GM19397 (cell line): ENCODE data around the gene KIF13A.
"Not testable (repeated sequence)": the region's sequence is repeated elsewhere in the genome, so short reads cannot be mapped to it uniquely, and the experiment has no call there.

Experiments used
- ATAC-seq: cut with Tn5 transposase; IDR thresholded peaks from one replicate; pipeline ENCODE4 v1.9.1; 2021; ENCODE audit warnings: mild to moderate bottlenecking, moderate library complexity; ENCODE audit not compliant: unreplicated experiment

Gene KIF13A

GRCh38 chr6:17904491-17905120 is 82.8 kb downstream of the KIF13A start:
- ATAC-seq: no peak

GRCh38 chr6:17902974-17903373 is 84.5 kb downstream of the KIF13A start:
- ATAC-seq: no peak

GRCh38 chr6:17901493-17901892 is 85.9 kb downstream of the KIF13A start:
- ATAC-seq: no peak

GRCh38 chr6:17900011-17900410 is 87.4 kb downstream of the KIF13A start:
- no peak for ATAC-seq

- no peak for ATAC-seq
These were observed 87.9 kb downstream of the KIF13A start for GRCh38 chr6:17899491-17899890.

GRCh38 chr6:17897681-17898080 is 89.8 kb downstream of the KIF13A start:
- ATAC-seq: no peak

GRCh38 chr6:17894905-17895304 is 92.5 kb downstream of the KIF13A start:
- no peak for ATAC-seq

- ATAC-seq: no peak
These were observed 93.2 kb downstream of the KIF13A start for GRCh38 chr6:17894191-17894590.

GRCh38 chr6:17892097-17892686 is 95.2 kb downstream of the KIF13A start:
- no peak for ATAC-seq

GRCh38 chr6:17890309-17890708 is 97.1 kb downstream of the KIF13A start:
- ATAC-seq: no peak

GRCh38 chr6:17889777-17890176 is 97.7 kb downstream of the KIF13A start:
- ATAC-seq: not testable (repeated sequence)

- no peak for ATAC-seq
These were observed 100.5 kb downstream of the KIF13A start for GRCh38 chr6:17886891-17887290.

- ATAC-seq: no peak
These were observed 101.4 kb downstream of the KIF13A start for GRCh38 chr6:17885889-17886576.

- peak; percentile 75 for ATAC-seq
These were observed 102.6 kb downstream of the KIF13A start for GRCh38 chr6:17884498-17885478.

- ATAC-seq: no peak
These were observed 103.6 kb downstream of the KIF13A start for GRCh38 chr6:17883665-17884497.

GRCh38 chr6:17881085-17881858 is 106.2 kb downstream of the KIF13A start:
- no peak for ATAC-seq

GRCh38 chr6:17879184-17879583 is 108.3 kb downstream of the KIF13A start:
- ATAC-seq: no peak

GRCh38 chr6:17878734-17879133 is 108.7 kb downstream of the KIF13A start:
- no peak for ATAC-seq

GRCh38 chr6:17877895-17878440 is 109.5 kb downstream of the KIF13A start:
- no peak for ATAC-seq
